Activated CD4-positive, alpha-beta T cell treated with anti-CD3 and anti-CD28 coated beads, Interleukin-2, amount 10 ng/mL, durations not matched to agents 24 days and 14 days (primary cell): Measurements from ENCODE around the gene UMOD. TPM values are rescaled to one million over a fixed set of nuclear protein-coding genes. Genes with fewer than 3 reads are reported as not detected.

Source experiments
- DNase-seq: peaks from one replicate; pipeline ENCODE4 v3.0.0; 2022
- H3K27ac Mint-ChIP-seq: one replicate; pipeline ENCODE4 v1.8.0; 2022; ENCODE audit warnings: mild to moderate bottlenecking, mixed read lengths
- H3K27me3 Mint-ChIP-seq: one replicate; pipeline ENCODE4 v1.8.0; 2022; ENCODE audit warnings: mixed read lengths
- H3K36me3 Mint-ChIP-seq: one replicate; pipeline ENCODE4 v1.8.0; 2022; ENCODE audit warnings: low read depth, mild to moderate bottlenecking, mixed read lengths
- H3K4me1 Mint-ChIP-seq: one replicate; pipeline ENCODE4 v1.8.0; 2021; ENCODE audit warnings: mixed read lengths
- H3K4me3 Mint-ChIP-seq: one replicate; pipeline ENCODE4 v1.8.0; 2022; ENCODE audit warnings: mild to moderate bottlenecking, moderate library complexity, mixed read lengths
- H3K9me3 Mint-ChIP-seq: one replicate; pipeline ENCODE4 v1.8.0; 2021; ENCODE audit warnings: mixed read lengths
- intact Hi-C: fragments of 100-400 bp; cut with micrococcal nuclease; formaldehyde crosslinking; loops from one replicate; pipeline ENCODE4 v1.15.1; 2023
- total RNA-seq: library from RNA; stranded (reverse); gene quantifications from 2 replicates; pipeline ENCODE4 v1.2.3, GENCODE V29; 2022

Gene UMOD
- total RNA-seq, 1 donor from 2014 or later: not detected

- Mint-ChIP-seq H3K4me3 (no peak overlapping the region), H3K36me3 (no peaks in the 10 kb centered on the region), H3K27ac (no peak overlapping the region), H3K4me1 (no peaks in the 10 kb centered on the region), H3K27me3 (no peaks in the 10 kb centered on the region), H3K9me3 (no peaks in the 10 kb centered on the region)
- peak; percentile 85 for DNase-seq
- intact Hi-C loops: loop anchor here (2.0 kb wide), 1 partner anchor 485 kb away; no protein-coding TSS in a partner anchor
These were observed 30.9 kb upstream of the UMOD start for GRCh38 chr16:20383106-20384029.

- no peak overlapping the region for H3K27ac Mint-ChIP-seq
- H3K9me3 Mint-ChIP-seq: no peaks in the 10 kb centered on the region
- intact Hi-C loops: loop anchor here (2.0 kb wide), 1 partner anchor 484 kb away; no protein-coding TSS in a partner anchor
- H3K4me3 Mint-ChIP-seq: no peak overlapping the region
- no peaks in the 10 kb centered on the region for H3K4me1 Mint-ChIP-seq
- H3K27me3 Mint-ChIP-seq: no peaks in the 10 kb centered on the region
- DNase-seq: no peak
- H3K36me3 Mint-ChIP-seq: no peaks in the 10 kb centered on the region
These were observed 29.9 kb upstream of the UMOD start for GRCh38 chr16:20382202-20382948.

DNA sequence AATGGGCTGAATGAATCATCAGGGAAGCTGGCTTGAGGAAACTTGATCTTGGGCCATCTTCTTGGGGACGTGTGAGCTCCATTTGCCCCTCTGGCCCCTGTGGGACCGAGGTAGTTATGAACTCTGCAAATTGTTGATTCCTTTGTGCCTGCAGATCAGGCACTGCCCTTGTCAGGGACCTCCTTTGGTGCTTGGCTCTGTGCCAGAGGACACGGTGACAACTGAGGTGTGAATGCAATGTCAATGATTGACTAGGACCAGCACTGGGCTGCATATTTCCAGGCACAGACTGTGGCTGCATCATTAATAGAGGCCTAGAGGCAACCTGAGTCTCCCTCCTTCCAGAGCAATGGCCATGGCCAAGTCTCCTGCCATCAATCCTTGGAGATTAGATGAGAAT lies 28.3 kb upstream of the UMOD start:
- no peak for DNase-seq
- no peaks in the 10 kb centered on the region for H3K9me3 Mint-ChIP-seq
- H3K4me3 Mint-ChIP-seq: no peak overlapping the region
- peaks cover 4% of the 10 kb centered on the region for H3K27me3 Mint-ChIP-seq
- H3K27ac Mint-ChIP-seq: no peak overlapping the region
- H3K4me1 Mint-ChIP-seq: no peaks in the 10 kb centered on the region
- no peaks in the 10 kb centered on the region for H3K36me3 Mint-ChIP-seq
- intact Hi-C loops: no loop called here

DNA sequence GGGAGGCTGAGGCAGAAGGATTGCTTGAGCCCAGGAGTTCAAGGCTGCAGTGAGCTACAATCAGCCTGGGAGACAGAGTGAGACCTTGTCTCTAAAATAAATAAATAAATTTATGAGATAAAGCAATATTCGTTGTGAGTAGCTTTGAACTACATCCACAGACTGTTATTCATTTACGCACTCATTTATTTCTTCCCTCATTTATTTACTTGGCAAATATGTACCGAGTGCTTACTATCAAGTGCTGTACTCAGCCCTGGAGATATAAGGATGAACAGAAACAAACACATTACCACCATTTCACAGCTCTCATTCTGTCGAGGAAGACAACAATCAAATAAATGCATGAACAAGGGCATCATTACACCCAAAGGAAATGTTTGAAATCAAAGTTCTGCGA lies 24.7 kb upstream of the UMOD start:
- no peak overlapping the region for H3K4me3 Mint-ChIP-seq
- peaks cover 11% of the 10 kb centered on the region for H3K27me3 Mint-ChIP-seq
- no peaks in the 10 kb centered on the region for H3K4me1 Mint-ChIP-seq
- H3K27ac Mint-ChIP-seq: no peak overlapping the region
- H3K36me3 Mint-ChIP-seq: no peaks in the 10 kb centered on the region
- no peaks in the 10 kb centered on the region for H3K9me3 Mint-ChIP-seq
- intact Hi-C loops: no loop called here
- no peak for DNase-seq

- Mint-ChIP-seq H3K9me3 (no peaks in the 10 kb centered on the region), H3K36me3 (no peaks in the 10 kb centered on the region), H3K27ac (no peak overlapping the region), H3K4me3 (no peak overlapping the region), H3K4me1 (no peaks in the 10 kb centered on the region), H3K27me3 (peaks cover 11% of the 10 kb centered on the region)
- DNase-seq: no peak
- intact Hi-C loops: no loop called here
These were observed 20.2 kb upstream of the UMOD start for GRCh38 chr16:20372701-20373100.

DNA sequence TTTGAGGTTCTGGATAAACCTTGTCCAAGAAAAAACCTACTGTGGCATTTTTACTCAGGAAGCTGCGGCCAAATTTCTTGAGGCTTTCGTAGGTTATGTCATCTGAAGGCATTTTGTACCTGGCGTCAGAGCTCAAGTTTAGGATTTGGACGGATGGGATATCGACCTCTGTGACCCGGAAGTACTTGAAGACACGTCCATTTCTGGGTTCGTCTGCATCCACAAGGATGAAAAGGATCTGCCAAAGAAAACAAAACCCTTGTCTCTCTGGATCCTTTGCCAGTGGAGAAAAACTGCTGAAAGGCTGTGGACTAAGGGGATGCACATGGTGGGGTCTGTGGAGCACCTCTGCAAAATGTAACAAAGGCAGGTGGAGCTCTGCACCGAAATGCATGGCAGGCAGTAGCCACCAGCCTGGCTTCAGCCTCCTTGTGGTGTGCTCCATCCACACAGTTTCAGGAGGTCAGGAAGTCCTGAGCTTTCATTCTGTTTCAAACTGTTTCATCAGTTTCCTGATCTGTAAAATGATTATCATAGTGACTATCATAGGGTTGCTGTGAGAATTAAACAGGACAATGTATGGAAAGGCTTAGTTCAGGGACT lies 17.0 kb upstream of the UMOD start:
- no peaks in the 10 kb centered on the region for H3K36me3 Mint-ChIP-seq
- no peak for DNase-seq
- peaks cover 7% of the 10 kb centered on the region for H3K27me3 Mint-ChIP-seq
- H3K4me3 Mint-ChIP-seq: no peak overlapping the region
- H3K9me3 Mint-ChIP-seq: no peaks in the 10 kb centered on the region
- intact Hi-C loops: no loop called here
- H3K27ac Mint-ChIP-seq: no peak overlapping the region
- H3K4me1 Mint-ChIP-seq: no peaks in the 10 kb centered on the region

DNA sequence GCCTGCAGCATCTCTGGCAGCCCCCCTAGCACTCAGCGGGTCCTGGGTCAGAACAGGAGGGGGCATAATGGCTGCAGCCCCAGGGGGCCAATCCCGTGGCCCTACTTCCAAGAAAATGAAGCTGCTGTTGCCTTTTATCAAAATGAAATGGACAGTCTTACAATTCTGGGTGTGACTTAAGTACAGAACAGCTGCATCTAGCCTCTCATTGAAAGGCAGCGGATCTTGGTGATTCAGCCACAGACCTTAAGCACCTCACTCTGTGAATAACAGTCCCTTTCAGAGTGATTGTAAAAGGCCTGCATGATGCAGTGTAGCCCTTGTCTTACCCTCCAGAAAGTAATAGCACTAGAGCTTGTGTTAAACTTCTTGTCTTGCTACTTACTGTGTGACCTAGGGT lies 11.5 kb upstream of the UMOD start:
- intact Hi-C loops: no loop called here
- Mint-ChIP-seq H3K4me3 (no peak overlapping the region), H3K27me3 (peaks cover 2% of the 10 kb centered on the region), H3K27ac (no peak overlapping the region), H3K9me3 (no peaks in the 10 kb centered on the region), H3K36me3 (no peaks in the 10 kb centered on the region), H3K4me1 (no peaks in the 10 kb centered on the region)
- no peak for DNase-seq

GRCh38 chr16:20363191-20363590 lies 10.7 kb upstream of the UMOD start:
- Mint-ChIP-seq H3K27ac (no peak overlapping the region), H3K4me3 (no peak overlapping the region), H3K4me1 (no peaks in the 10 kb centered on the region), H3K9me3 (no peaks in the 10 kb centered on the region), H3K36me3 (no peaks in the 10 kb centered on the region), H3K27me3 (peaks cover 2% of the 10 kb centered on the region)
- DNase-seq: no peak
- intact Hi-C loops: no loop called here

DNA sequence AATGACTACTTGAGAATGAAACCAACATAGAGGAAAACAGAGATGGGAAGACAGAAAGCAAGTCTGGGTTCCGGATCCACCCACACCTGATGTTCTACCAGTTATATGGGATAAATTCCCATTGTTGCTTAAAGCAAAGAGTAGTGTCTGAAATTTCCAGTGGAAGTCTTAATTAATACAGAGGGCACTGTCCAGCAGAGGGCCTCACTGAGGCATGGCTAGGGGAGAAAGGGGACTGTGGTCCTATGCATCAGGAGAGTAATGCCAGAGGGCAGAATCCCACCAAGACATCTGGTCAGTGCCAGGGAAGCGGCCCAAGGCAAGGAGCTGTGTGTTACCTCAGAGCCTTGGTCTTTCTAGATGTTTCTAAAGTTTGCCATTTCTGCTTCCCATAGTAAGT lies 7.5 kb upstream of the UMOD start:
- no peak overlapping the region for H3K4me3 Mint-ChIP-seq
- intact Hi-C loops: no loop called here

GRCh38 chr16:20355114-20355782 lies 2.7 kb upstream of the UMOD start:
- Mint-ChIP-seq H3K4me3 (no peak overlapping the region), H3K27ac (no peak overlapping the region), H3K9me3 (no peaks in the 10 kb centered on the region), H3K27me3 (no peaks in the 10 kb centered on the region), H3K36me3 (no peaks in the 10 kb centered on the region), H3K4me1 (no peaks in the 10 kb centered on the region)
- intact Hi-C loops: no loop called here
- no peak for DNase-seq

More for the DNA sequence above, 7.5 kb upstream of the UMOD start:
- H3K9me3 Mint-ChIP-seq: no peaks in the 10 kb centered on the region
- no peaks in the 10 kb centered on the region for H3K36me3 Mint-ChIP-seq
- H3K4me1 Mint-ChIP-seq: no peaks in the 10 kb centered on the region
- DNase-seq: no peak
- H3K27me3 Mint-ChIP-seq: no peaks in the 10 kb centered on the region
- no peak overlapping the region for H3K27ac Mint-ChIP-seq

DNA sequence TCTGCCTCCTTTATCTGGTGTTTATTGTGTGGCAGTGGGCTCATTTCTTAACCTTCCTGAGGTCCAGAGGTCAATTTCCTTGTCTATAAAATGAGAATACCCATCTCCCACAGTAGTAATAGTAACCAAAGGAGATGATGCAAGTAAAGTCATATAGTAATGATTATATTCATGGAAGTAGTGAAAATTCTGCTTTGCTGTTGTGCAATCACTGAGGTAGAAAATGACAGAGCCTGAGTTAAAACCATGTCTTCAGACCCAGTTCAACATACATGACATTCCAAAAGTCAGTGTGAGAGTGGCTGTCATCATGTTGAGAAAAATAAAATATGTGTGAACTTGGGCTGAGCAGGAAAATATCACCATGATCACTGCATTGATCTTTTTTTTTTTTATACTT lies 864 bp upstream of the UMOD start:
- Mint-ChIP-seq H3K9me3 (no peaks in the 10 kb centered on the region), H3K4me3 (no peak overlapping the region), H3K27ac (no peak overlapping the region), H3K4me1 (no peaks in the 10 kb centered on the region), H3K27me3 (no peaks in the 10 kb centered on the region), H3K36me3 (no peaks in the 10 kb centered on the region)
- intact Hi-C loops: no loop called here
- DNase-seq: no peak

GRCh38 chr16:20349615-20350014 lies 2.9 kb downstream of the UMOD start:
- no peak for DNase-seq
- Mint-ChIP-seq H3K27me3 (no peaks in the 10 kb centered on the region), H3K4me3 (no peak overlapping the region), H3K36me3 (no peaks in the 10 kb centered on the region), H3K4me1 (no peaks in the 10 kb centered on the region), H3K9me3 (no peaks in the 10 kb centered on the region), H3K27ac (no peak overlapping the region)
- intact Hi-C loops: no loop called here

- Mint-ChIP-seq H3K9me3 (no peaks in the 10 kb centered on the region), H3K36me3 (no peaks in the 10 kb centered on the region), H3K4me1 (no peaks in the 10 kb centered on the region), H3K27ac (no peak overlapping the region), H3K4me3 (no peak overlapping the region), H3K27me3 (no peaks in the 10 kb centered on the region)
- no peak for DNase-seq
- intact Hi-C loops: no loop called here
These were observed 3.9 kb downstream of the UMOD start for GRCh38 chr16:20348365-20349185.
